Osteoblast (primary cell): ENCODE data around the gene ZFP57. TPM values are rescaled to one million over a fixed set of nuclear protein-coding genes. Genes with fewer than 3 reads are reported as not detected.
A peak's percentile ranks its signal among the peaks of the same experiment; 100 is the strongest.

ENCODE experiments used
- DNase-seq: peaks from one replicate; pipeline ENCODE4 v3.0.0; 2011; ENCODE audit warnings: low spot score, mixed read lengths; ENCODE audit not compliant: insufficient read length; ENCODE audit errors: missing footprints
- H2AFZ ChIP-seq: 2 replicates; pipeline ENCODE4 v1.6.0; 2011; ENCODE audit warnings: mild to moderate bottlenecking, low read length
- H3K27ac ChIP-seq: 2 replicates; pipeline ENCODE4 v1.5.1; 2011; ENCODE audit warnings: mild to moderate bottlenecking, low read depth, low read length, moderate library complexity
- H3K27me3 ChIP-seq: 2 replicates; pipeline ENCODE4 v1.6.0; 2012; ENCODE audit warnings: mild to moderate bottlenecking, control low read depth, inconsistent platforms, low read length, moderate library complexity; ENCODE audit not compliant: insufficient read depth
- H3K36me3 ChIP-seq: 2 replicates; pipeline ENCODE4 v1.5.1; 2011; ENCODE audit warnings: mild to moderate bottlenecking, low read length, control low read depth, moderate library complexity; ENCODE audit not compliant: insufficient read depth
- H3K4me1 ChIP-seq: 2 replicates; pipeline ENCODE4 v1.5.1; 2011; ENCODE audit warnings: mild to moderate bottlenecking, low read length, control low read depth, moderate library complexity; ENCODE audit not compliant: insufficient read depth
- H3K4me2 ChIP-seq: 2 replicates; pipeline ENCODE4 v1.6.0; 2011; ENCODE audit warnings: mild to moderate bottlenecking, low read length; ENCODE audit not compliant: insufficient read depth
- H3K4me3 ChIP-seq: fragments of 200-600 bp; sonication (generic); 3 replicates; pipeline ENCODE4 v1.5.1; 2012; ENCODE audit warnings: mild to moderate bottlenecking, low read length, inconsistent platforms; ENCODE audit not compliant: insufficient read depth
- H3K79me2 ChIP-seq: 2 replicates; pipeline ENCODE4 v1.6.0; 2012; ENCODE audit warnings: mild to moderate bottlenecking, low read length, control low read depth, inconsistent platforms; ENCODE audit not compliant: insufficient read depth
- H3K9me3 ChIP-seq: 2 replicates; pipeline ENCODE4 v1.5.1; 2011; ENCODE audit warnings: low read depth, low read length, control low read depth
- H4K20me1 ChIP-seq: 2 replicates; pipeline ENCODE4 v1.6.0; 2012; ENCODE audit warnings: mild to moderate bottlenecking, low read length, control low read depth; ENCODE audit not compliant: insufficient read depth
- CTCF ChIP-seq: IDR thresholded peaks from 2 replicates; pipeline ENCODE4 v1.5.1; 2011; ENCODE audit warnings: mild to moderate bottlenecking, low read depth, low read length, moderate library complexity; ENCODE audit errors: extremely low read depth
- total RNA-seq: library from RNA; depleted of rRNA; stranded (reverse); fragments of >200 nt; gene quantifications from 2 replicates; pipeline ENCODE4 v1.2.3, GENCODE V29; 2012

Gene ZFP57
- total RNA-seq, 1 donor = 0.36 TPM

GRCh38 chr6:29649701-29650673 lies 31.0 kb downstream of the ZFP57 start:
- H2AFZ ChIP-seq = peak overlapping the region; percentile 100
- H3K36me3 ChIP-seq = no peaks in the 10 kb centered on the region
- H3K9me3 ChIP-seq = no peaks in the 10 kb centered on the region
- H3K27me3 ChIP-seq = no peaks in the 10 kb centered on the region
- peak overlapping the region; percentile 80 for H3K4me3 ChIP-seq
- peak overlapping the region; percentile 81 for H3K27ac ChIP-seq
- DNase-seq = peak; percentile 96
- H4K20me1 ChIP-seq = no peaks in the 10 kb centered on the region
- peak; percentile 99 for TF ChIP-seq CTCF
- peaks cover 5% of the 10 kb centered on the region for H3K4me1 ChIP-seq
- no peaks in the 10 kb centered on the region for H3K79me2 ChIP-seq
- H3K4me2 ChIP-seq = peak overlapping the region; percentile 93

DNA sequence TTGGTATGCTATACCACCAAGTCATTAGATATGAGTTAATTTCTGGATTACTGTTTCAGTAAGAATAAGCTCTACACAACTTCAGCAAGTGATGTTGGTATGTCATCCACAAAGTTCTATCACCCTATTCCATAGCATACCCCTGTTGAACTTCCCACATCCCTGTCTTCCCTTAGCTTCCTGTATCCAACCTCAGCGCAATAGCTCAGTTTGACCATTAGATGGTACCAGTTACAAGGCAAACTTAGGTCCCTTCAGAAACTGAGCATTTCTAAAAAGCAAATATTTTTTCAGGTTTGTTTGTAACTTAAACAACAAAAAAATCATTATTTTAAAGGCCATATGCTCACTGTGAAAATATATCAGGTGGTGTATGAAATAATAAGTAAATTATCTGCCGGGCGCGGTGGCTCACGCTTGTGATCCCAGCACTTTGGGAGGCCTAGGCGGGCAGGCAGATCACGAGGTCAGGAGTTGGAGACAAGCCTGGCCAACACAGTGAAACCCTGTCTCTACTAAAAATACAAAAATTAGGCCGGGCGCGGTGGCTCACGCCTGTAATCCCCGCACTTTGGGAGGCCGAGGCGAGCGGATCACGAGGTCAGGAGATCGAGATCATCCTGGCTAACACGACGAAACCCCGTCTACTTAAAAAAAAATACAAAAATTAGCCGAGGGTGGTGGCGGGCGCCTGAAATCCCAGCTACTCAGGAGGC lies 32.9 kb downstream of the ZFP57 start:
- Histone ChIP-seq H4K20me1 (no peaks in the 10 kb centered on the region), H3K4me2 (no peak overlapping the region), H3K27ac (no peak overlapping the region), H3K36me3 (no peaks in the 10 kb centered on the region), H3K4me3 (no peak overlapping the region), H2AFZ (no peak overlapping the region), H3K4me1 (peaks cover 5% of the 10 kb centered on the region), H3K79me2 (no peaks in the 10 kb centered on the region), H3K27me3 (no peaks in the 10 kb centered on the region), H3K9me3 (no peaks in the 10 kb centered on the region)
- peak; percentile 67 for TF ChIP-seq CTCF
- peak; percentile 91 for DNase-seq

- Histone ChIP-seq H3K4me1 (no peaks in the 10 kb centered on the region), H3K9me3 (no peaks in the 10 kb centered on the region)
- DNase-seq = no peak
Measured at GRCh38 chr6:29641430-29642148, 39.4 kb downstream of the ZFP57 start.

More at GRCh38 chr6:29641430-29642148, 39.4 kb downstream of the ZFP57 start:
- no peaks in the 10 kb centered on the region for H3K36me3 ChIP-seq
- H3K4me3 ChIP-seq = no peak overlapping the region
- H3K4me2 ChIP-seq = no peak overlapping the region
- TF ChIP-seq CTCF = no peak
- H2AFZ ChIP-seq = no peak overlapping the region
- H4K20me1 ChIP-seq = no peaks in the 10 kb centered on the region
- peaks cover 3% of the 10 kb centered on the region for H3K27me3 ChIP-seq
- no peak overlapping the region for H3K27ac ChIP-seq
- H3K79me2 ChIP-seq = no peaks in the 10 kb centered on the region
